PC-9 (cell line): Measurements from ENCODE around the gene CFAP54.
"Not testable (repeated sequence)": the region's sequence is repeated elsewhere in the genome, so short reads cannot be mapped to it uniquely, and the experiment has no call there.

Source experiments
- EZH2 ChIP-seq: fragments of 200-600 bp; sonication (generic); IDR thresholded peaks from 2 replicates; pipeline ENCODE4 v1.8.0; 2017; ENCODE audit warnings: antibody characterized with exemption, low read depth
- TF ChIP-seq, protein P1 (sequence below): fragments of 200-600 bp; sonication (generic); conservative IDR thresholded peaks from 2 replicates; pipeline ENCODE4 v1.6.1; 2017; ENCODE audit warnings: mixed run types, antibody characterized with exemption, mild to moderate bottlenecking, moderate library complexity

GRCh38 chr12:96494154-96494553 is 4.8 kb downstream of the CFAP54 start:
- TF ChIP-seq, protein P1, sequence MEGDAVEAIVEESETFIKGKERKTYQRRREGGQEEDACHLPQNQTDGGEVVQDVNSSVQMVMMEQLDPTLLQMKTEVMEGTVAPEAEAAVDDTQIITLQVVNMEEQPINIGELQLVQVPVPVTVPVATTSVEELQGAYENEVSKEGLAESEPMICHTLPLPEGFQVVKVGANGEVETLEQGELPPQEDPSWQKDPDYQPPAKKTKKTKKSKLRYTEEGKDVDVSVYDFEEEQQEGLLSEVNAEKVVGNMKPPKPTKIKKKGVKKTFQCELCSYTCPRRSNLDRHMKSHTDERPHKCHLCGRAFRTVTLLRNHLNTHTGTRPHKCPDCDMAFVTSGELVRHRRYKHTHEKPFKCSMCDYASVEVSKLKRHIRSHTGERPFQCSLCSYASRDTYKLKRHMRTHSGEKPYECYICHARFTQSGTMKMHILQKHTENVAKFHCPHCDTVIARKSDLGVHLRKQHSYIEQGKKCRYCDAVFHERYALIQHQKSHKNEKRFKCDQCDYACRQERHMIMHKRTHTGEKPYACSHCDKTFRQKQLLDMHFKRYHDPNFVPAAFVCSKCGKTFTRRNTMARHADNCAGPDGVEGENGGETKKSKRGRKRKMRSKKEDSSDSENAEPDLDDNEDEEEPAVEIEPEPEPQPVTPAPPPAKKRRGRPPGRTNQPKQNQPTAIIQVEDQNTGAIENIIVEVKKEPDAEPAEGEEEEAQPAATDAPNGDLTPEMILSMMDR = not testable (repeated sequence)
- TF ChIP-seq EZH2 = not testable (repeated sequence)
